Measurements from ENCODE around the gene DOCK1.

- TF ChIP-seq CTCF (IDR thresholded peaks at IDR 0.05; ENCODE audit: borderline replicate concordance, extremely low read depth, low read length, poor library complexity, severe bottlenecking) (no peak), EZH2 (IDR thresholded peaks at IDR 0.05; ENCODE audit: borderline replicate concordance, low read depth, low read length, severe bottlenecking) (no peak)
Observed at GRCh38 chr10:126957111-126957510, 51.9 kb downstream of the DOCK1 start.

Data from DND-41 (cell line).